NCI-H748 (cell line): ENCODE measurements around the gene TRIM44.
A peak's percentile ranks its signal among the peaks of the same experiment; 100 is the strongest.

Experiments used
- DNase-seq: peaks from one replicate; lab custom pipeline; 2025; ENCODE audit not compliant: unreplicated experiment; lab: John Stamatoyannopoulos, UW

TRIM44 gene

GRCh38 chr11:35671396-35672127, 9.0 kb downstream of the TRIM44 start:
- no peak for DNase-seq

DNA sequence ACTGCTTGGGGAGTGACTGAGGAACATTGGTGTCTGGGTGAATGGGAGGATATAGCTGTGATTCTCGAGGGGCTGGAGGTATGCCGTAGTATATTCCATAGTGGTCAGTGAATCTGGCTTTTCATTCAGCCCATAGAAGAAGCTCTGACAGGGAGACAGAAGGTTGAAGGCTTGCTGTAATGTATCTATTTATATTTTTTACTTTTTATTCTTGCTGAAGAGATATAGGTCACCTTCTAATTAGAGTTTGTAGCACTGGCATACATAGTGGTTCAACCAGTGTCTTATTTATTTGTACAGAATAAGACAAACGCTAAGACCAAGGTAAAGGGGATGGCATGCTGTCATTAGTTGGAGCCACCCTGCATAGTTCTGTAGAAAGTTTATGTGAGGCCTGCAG, 10.0 kb downstream of the TRIM44 start:
- no peak for DNase-seq

DNA sequence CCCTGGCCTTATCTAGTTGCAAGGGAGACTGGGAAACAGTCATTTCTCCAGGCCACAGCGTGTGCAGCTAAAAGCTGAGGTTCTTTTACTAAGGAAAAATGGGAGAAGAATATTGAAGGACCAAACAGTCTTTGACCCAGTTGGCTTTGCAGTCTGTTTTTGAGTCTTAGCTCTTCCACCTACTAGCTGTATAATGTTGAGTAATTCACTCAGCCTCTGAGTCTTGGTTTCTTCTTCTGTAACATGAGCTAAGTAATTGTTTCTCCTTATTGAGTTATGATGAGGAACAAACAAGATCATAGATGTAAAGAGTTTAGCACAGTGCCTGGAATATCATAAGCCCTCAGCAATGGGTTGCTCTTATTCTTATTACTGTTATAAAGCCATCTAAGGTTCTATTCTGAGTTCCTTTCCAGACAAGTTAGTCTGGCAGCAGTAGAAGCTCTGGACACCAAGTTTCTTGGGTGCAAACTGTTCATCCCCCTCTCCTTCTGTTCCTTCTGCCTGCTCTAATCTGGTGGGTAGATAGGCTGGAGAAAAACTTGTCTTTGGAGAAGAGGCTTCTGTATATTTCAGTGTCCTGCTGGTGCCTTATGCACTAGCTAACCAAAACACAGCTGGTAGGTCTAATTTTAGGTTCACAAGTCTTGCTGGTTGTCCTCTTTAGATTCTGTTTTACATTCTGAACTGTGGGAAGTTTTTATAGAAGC, 13.5 kb downstream of the TRIM44 start:
- no peak for DNase-seq

DNA sequence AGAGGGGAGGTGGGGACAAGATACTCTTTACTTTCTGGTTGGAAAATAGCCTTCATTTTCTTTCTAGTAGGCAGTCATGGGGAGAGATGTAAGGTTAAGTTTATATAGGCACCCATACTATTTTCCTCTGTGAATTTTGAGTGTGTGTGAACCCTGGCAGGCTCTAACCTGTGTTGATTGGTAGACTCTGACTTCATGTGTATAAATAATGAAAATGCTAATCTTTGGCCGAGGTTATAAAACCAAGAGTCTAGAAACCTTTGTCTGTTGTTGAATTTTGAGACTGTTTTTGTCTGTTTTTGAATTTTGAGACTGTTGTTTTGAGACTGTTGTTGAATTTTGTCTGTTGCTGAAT, 14.0 kb downstream of the TRIM44 start:
- no peak for DNase-seq

DNA sequence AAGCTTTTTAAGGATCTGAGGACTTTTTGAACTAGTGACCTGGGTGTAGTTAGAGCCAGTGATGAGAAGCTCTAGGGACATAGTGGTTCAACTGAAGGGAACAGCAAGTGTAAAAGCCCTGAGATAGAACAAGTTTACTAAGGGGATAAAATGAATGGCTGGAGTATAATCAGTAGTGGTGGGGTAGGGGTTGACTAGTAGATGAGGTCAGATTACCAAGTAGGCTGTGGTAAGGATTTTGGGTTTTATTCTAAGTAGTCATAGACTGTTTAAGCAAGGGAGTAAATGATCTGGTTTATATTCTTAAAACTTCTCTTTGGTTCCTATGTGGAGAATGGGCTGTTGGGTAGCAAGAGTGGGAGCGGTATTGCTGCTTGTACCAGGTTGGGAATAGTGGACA, 15.3 kb downstream of the TRIM44 start:
- DNase-seq = no peak

- no peak for DNase-seq
Measured at GRCh38 chr11:35678471-35678870, 15.9 kb downstream of the TRIM44 start.

DNA sequence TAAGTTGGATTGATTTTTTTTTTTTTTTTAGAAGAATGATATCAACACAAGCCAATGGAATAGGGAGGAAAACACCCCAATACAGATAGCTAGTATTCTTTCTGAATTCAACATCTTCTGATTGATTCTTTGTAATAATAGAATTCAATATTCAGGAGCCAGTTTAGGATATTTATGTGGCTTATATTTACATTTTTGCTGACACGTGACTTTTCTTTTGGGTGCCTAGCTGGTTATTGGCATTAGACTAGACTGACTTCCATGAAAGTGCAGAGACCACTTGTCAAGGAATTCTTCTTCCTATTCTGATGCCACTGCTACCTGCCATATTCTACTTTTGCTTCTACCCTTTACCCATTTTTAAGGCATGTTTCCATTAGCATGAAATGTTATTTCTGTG, 16.4 kb downstream of the TRIM44 start:
- no peak for DNase-seq

DNA sequence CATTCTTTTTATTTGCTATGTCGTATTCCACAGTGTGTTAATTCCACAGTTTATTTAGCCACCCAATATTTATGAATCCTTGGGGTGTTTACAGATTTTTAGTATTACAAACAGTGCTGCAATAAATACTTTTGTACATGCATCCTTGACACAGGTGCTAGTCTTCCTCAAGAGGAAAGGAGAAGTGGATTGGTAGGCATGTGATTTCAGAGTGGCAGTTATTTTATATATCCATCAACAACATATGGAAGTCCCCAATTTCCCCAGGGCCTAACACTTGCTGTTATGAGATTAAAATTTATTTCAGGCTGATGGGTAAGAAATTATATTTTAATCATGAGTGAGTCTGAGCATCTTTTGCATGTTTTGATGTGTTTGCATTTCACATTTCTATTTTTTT, 17.9 kb downstream of the TRIM44 start:
- no peak for DNase-seq

DNA sequence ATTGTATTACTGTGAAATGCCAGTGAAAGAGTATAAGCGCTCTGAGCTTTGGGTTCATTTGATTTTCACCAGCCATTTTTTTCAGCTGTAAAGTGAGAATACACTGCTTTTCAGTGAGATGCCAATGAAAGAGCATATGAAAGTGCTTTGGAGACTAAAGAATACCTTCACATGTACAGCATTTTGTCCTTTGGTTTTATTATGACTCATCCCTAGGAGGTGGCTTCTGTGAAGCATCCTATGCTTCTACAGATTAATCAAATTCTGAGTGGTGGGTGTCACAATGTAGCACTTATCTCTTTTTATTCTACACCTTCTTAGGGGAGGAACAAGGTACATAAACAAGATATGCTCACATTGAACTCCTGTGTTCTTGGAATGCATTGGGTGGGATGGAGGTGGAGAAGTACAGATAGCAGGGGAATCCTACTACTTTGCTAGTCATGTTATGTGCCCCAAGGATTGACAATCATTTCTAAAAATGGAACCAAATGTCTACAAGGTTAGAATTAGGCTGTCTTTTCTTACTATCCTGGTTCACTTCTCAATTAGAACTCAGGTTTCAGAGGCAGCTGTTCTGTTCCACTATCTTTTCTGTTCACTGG, 18.7 kb downstream of the TRIM44 start:
- DNase-seq = no peak

DNA sequence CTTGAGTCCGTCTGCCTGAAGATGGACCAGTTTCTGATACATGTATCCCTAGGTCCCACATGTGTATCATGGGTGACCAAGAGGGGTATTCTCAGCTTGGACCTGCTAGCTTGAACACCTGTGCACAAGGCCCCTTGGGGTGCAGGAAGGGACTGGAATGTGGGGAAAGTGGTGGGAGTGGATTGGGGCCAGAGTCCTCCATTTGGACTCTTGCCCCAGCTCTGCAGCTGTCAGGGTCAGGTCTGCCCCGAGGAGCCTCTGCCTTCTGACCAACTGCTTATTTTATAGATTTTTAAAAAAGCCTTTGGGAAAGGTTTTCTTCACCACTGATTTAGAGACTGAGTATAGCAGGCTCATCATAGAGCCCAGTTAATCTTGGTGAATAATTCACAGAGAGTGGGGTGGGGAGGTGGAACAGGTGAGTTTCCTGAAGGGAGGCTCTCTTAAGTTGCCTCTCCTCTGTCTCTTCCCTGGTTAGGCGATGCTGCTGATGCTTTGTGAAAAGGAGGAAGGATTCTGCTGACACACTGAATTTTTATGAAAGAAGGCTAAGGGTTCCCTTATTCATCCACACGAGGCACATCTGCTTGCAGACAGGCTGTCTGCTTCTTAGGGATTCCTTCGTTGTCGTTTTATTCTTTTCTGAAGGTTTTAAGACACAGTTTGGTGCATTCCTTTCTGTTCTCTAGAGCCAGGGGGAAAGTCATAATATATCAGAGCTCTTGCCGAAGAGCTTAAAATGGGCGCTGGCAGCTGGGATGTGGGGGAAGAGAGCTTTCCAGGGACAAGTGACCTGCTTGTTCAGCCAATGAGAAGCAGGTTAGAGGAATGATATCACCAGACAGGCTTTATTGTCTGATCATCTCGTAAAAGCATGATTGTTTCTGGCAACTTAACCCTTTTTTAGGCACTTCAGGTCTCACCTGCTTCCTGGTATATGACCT, 19.9 kb downstream of the TRIM44 start:
- DNase-seq = peak; percentile 92

DNA sequence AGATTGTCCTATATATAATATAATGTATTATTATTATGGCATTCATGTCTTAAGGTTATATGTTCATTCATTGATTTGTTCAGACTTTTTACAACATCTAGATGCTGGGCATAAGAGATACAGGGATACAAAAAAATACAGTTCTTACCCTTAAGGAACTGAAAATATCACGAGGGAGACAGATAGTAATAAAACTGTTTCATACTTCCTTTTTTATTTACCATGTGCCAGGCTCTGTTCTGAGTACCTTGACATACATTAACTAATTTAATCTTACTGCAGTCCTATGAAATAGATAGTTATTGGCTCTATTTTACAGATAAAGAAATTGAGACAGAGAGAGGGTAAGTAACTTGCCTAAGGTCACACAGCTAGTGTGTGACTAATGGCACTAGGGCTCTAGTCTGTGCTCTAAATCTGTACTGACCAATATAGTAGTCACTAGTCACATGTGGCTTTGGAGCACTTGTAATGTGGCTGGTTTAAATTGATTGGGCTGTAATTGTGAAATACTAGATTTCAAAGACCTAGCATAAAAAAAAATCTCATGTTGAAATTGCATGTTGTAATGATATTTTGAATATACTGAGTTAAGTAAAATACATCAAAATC, 21.3 kb downstream of the TRIM44 start:
- peak; percentile 6 for DNase-seq

- DNase-seq = no peak
Measured at GRCh38 chr11:35688023-35688422, 25.4 kb downstream of the TRIM44 start.

- peak; percentile 67 for DNase-seq
Measured at GRCh38 chr11:35689081-35689996, 26.8 kb downstream of the TRIM44 start.

GRCh38 chr11:35702126-35702525, 39.6 kb downstream of the TRIM44 start:
- no peak for DNase-seq

DNA sequence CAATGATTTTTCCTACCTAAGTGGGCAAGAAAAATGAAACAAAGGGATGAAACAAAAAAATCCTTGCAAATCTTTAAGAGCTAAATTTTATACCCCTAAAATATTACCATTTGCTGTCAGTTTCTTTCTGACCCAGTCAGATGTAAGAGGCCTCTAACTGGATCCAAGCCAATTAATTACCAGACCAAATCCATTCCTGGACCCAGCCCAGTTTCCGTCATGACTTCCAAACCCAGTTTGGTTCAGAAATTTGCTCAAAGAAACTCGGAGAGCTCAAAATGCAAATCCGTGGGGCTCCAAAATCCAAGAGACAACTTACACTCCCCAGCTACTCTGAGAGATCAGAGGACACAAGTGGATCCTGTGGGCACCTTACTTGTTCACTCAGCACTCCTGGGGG, 46.8 kb downstream of the TRIM44 start:
- no peak for DNase-seq

DNA sequence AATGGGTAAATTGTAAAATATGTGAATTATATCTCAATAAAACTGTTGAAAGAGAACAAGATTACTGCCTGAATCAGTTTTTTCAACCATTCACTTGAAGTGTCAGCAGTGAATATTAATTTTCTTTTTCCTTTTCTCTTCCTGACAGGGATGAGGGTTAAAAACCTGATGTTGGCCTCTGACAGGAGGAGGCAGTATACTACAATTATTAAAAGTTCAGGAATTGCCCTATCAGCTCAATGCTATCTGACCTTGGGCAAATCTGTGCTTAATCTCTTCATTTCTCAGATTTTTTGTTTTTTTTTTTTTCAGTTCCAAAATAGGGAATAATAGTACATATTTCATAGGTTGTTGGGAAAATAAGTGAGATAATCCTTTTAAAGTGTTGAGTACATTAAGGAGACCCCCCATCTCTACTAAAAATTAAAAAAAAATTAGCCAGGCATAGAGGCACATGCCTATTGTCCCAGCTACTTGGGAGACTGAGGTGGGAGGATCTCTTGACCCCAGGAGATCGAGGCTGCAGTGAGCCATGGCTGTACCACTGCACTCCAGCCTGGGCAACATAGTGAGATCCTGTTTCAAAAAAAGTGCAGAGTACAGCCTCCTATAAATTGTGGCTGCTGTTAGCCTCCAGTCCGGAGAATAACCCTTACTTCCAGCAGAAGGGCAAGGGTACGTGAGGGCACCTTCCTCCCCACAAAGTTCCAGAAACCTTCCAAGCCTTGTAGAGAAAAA, 48.8 kb downstream of the TRIM44 start:
- peak; percentile 35 for DNase-seq

- peak; percentile 9 for DNase-seq
Measured at GRCh38 chr11:35711924-35712323, 49.3 kb downstream of the TRIM44 start.

- no peak for DNase-seq
Measured at GRCh38 chr11:35712533-35712932, 50.0 kb downstream of the TRIM44 start.
